ENCODE data around the gene ITPK1.

- no peak for TF ChIP-seq CTCF (IDR thresholded peaks at IDR 0.05)
- TF ChIP-seq POLR2A (IDR thresholded peaks at IDR 0.05): no peak
Observed at GRCh38 chr14:93024493-93024892, 91.2 kb downstream of the ITPK1 start.

Measured in thyroid gland (tissue), 4 donors.